GM18507 (cell line): ENCODE measurements around the gene KCND2.
"Not testable (repeated sequence)": the region's sequence is repeated elsewhere in the genome, so short reads cannot be mapped to it uniquely, and the experiment has no call there.

Experiments used
- DNase-seq: peaks from one replicate; pipeline ENCODE4 v3.0.0; 2011; ENCODE audit warnings: low read depth; ENCODE audit not compliant: insufficient read length; ENCODE audit errors: extremely low spot score
- FAIRE-seq: peaks from 2 replicates; lab custom pipeline; 2011; peaks lifted over from hg19 to GRCh38; lab: Jason Lieb, UNC

The KCND2 gene

GRCh38 chr7:120272701-120273475 lies at the start of gene KCND2:
Gene KCND2, plus strand, starts transcription at chr7:120273175.
- peak; percentile 12 for DNase-seq
- peak; percentile 47 for FAIRE-seq

- DNase-seq (no peak), FAIRE-seq (no peak)
Measured at GRCh38 chr7:120226188-120226587, 46.8 kb upstream of the KCND2 start.

GRCh38 chr7:120227255-120227654 lies 45.7 kb upstream of the KCND2 start:
- FAIRE-seq = no peak

GRCh38 chr7:120229084-120229483 lies 43.9 kb upstream of the KCND2 start:
- FAIRE-seq (no peak), DNase-seq (no peak)

More at GRCh38 chr7:120227255-120227654, 45.7 kb upstream of the KCND2 start:
- no peak for DNase-seq

GRCh38 chr7:120233338-120233737 lies 39.6 kb upstream of the KCND2 start:
- DNase-seq (no peak), FAIRE-seq (no peak)

- not testable (repeated sequence) for FAIRE-seq, DNase-seq
Measured at GRCh38 chr7:120240350-120240749, 32.6 kb upstream of the KCND2 start.

- DNase-seq (no peak), FAIRE-seq (no peak)
Measured at GRCh38 chr7:120241973-120242372, 31.0 kb upstream of the KCND2 start.

GRCh38 chr7:120254845-120255244 lies 18.1 kb upstream of the KCND2 start:
- DNase-seq (no peak), FAIRE-seq (no peak)

GRCh38 chr7:120256344-120257070 lies 16.5 kb upstream of the KCND2 start:
- no peak for FAIRE-seq
- no peak for DNase-seq

- no peak for FAIRE-seq
- DNase-seq = no peak
Measured at GRCh38 chr7:120259386-120259785, 13.6 kb upstream of the KCND2 start.

GRCh38 chr7:120260111-120260510 lies 12.9 kb upstream of the KCND2 start:
- DNase-seq = no peak
- FAIRE-seq = peak; percentile 26

- FAIRE-seq (peak; percentile 98), DNase-seq (peak; percentile 29)
Measured at GRCh38 chr7:120272261-120272660, 714 bp upstream of the KCND2 start.

GRCh38 chr7:120273476-120273975 lies 551 bp downstream of the KCND2 start:
- FAIRE-seq (peak; percentile 94), DNase-seq (peak; percentile 26)

GRCh38 chr7:120274482-120274881 lies 1.5 kb downstream of the KCND2 start:
- FAIRE-seq (no peak), DNase-seq (no peak)

- FAIRE-seq = no peak
- no peak for DNase-seq
Measured at GRCh38 chr7:120274899-120275298, 1.9 kb downstream of the KCND2 start.

GRCh38 chr7:120276720-120277119 lies 3.7 kb downstream of the KCND2 start:
- FAIRE-seq = no peak
- no peak for DNase-seq

GRCh38 chr7:120278773-120279172 lies 5.8 kb downstream of the KCND2 start:
- DNase-seq = no peak
- no peak for FAIRE-seq

- peak; percentile 5 for FAIRE-seq
- DNase-seq = no peak
Measured at GRCh38 chr7:120280743-120281142, 7.8 kb downstream of the KCND2 start.

- DNase-seq = no peak
- no peak for FAIRE-seq
Measured at GRCh38 chr7:120293027-120293426, 20.1 kb downstream of the KCND2 start.

- DNase-seq = no peak
- no peak for FAIRE-seq
Measured at GRCh38 chr7:120302190-120302589, 29.2 kb downstream of the KCND2 start.

- DNase-seq (no peak), FAIRE-seq (peak; percentile 59)
Measured at GRCh38 chr7:120303105-120303504, 30.1 kb downstream of the KCND2 start.
